IMR-90 (cell line): ENCODE data around the gene BLTP3A. TPM values are rescaled to one million over a fixed set of nuclear protein-coding genes. Genes with fewer than 3 reads are reported as not detected.
"Not testable (repeated sequence)": the region's sequence is repeated elsewhere in the genome, so short reads cannot be mapped to it uniquely, and the experiment has no call there.

Experiments used
- ATAC-seq: fragments of 200-7000 bp; cut with Tn5 transposase; 2 replicates; pipeline ENCODE4 v1.9.1; 2020; ENCODE audit warnings: low read depth, mild to moderate bottlenecking, moderate library complexity
- BruUV-seq: library from RNA; stranded (reverse); fragments of 400-500 nt; replicated peaks from 2 replicates; lab custom pipeline; 2021; lab: Mats Ljungman, UMichigan
- CTCF ChIA-PET: fragments of 300-600 bp; formaldehyde crosslinking; extraction: SDS; loops from one replicate; lab custom pipeline; 2021; ENCODE audit warnings: antibody characterized with exemption; lab: Yijun Ruan, JAX
- POLR2A ChIA-PET: fragments of 300-600 bp; sonication (Branson Sonifier 250); formaldehyde crosslinking; loops from one replicate; lab custom pipeline; 2022; ENCODE audit warnings: antibody characterized with exemption; ENCODE audit not compliant: unreplicated experiment; lab: Charles Lee
- DNase-seq: peaks from one replicate; pipeline ENCODE4 v3.0.0; 2013
- H2AFZ ChIP-seq: replicated peaks from 2 replicates; pipeline ENCODE3; 2013; ENCODE audit warnings: low read length, mild to moderate bottlenecking; ENCODE audit not compliant: poor library complexity
- H2AK5ac ChIP-seq: 2 replicates; pipeline ENCODE4 v1.6.1; 2013; ENCODE audit warnings: low read depth, low read length, inconsistent platforms
- H2AK9ac ChIP-seq: replicated peaks from 2 replicates; pipeline ENCODE3; 2013; ENCODE audit warnings: mild to moderate bottlenecking, low read depth, low read length, moderate library complexity; ENCODE audit not compliant: poor library complexity
- H2BK120ac ChIP-seq: 2 replicates; pipeline ENCODE4 v1.6.1; 2013; ENCODE audit warnings: low read depth, low read length, inconsistent platforms
- H2BK15ac ChIP-seq: 3 replicates; pipeline ENCODE4 v1.6.1; 2013; ENCODE audit warnings: low read depth, low read length, inconsistent platforms
- H2BK20ac ChIP-seq: 2 replicates; pipeline ENCODE4 v1.6.1; 2013; ENCODE audit warnings: low read depth, mild to moderate bottlenecking, inconsistent platforms, low read length, moderate library complexity
- H2BK5ac ChIP-seq: 2 replicates; pipeline ENCODE4 v1.6.1; 2013; ENCODE audit warnings: mild to moderate bottlenecking, low read depth, low read length, inconsistent platforms; ENCODE audit not compliant: poor library complexity, severe bottlenecking
- H3K14ac ChIP-seq: replicated peaks from 2 replicates; pipeline ENCODE4 v1.6.1; 2013; ENCODE audit warnings: low read depth, low read length, inconsistent platforms
- H3K18ac ChIP-seq: 2 replicates; pipeline ENCODE4 v1.6.1; 2013; ENCODE audit warnings: low read depth, low read length, control low read depth
- H3K23ac ChIP-seq: 2 replicates; pipeline ENCODE4 v1.6.1; 2013; ENCODE audit warnings: low read depth, low read length, inconsistent platforms
- H3K27ac ChIP-seq: 2 replicates; pipeline ENCODE4 v1.5.1; 2013; ENCODE audit warnings: mild to moderate bottlenecking, control low read depth, low read length; ENCODE audit not compliant: insufficient read depth
- H3K27me3 ChIP-seq: 2 replicates; pipeline ENCODE4 v1.6.1; 2013; ENCODE audit warnings: low read length; ENCODE audit not compliant: control insufficient read depth, insufficient read depth
- H3K36me3 ChIP-seq: 2 replicates; pipeline ENCODE4 v1.6.1; 2013; ENCODE audit warnings: low read length, mixed read lengths; ENCODE audit not compliant: control insufficient read depth, insufficient read depth
- H3K4ac ChIP-seq: 2 replicates; pipeline ENCODE4 v1.6.1; 2013; ENCODE audit warnings: low read depth, low read length, inconsistent platforms
- H3K4me1 ChIP-seq: 2 replicates; pipeline ENCODE4 v1.6.1; 2013; ENCODE audit warnings: low read length, mixed read lengths; ENCODE audit not compliant: control insufficient read depth, insufficient read depth
- H3K4me2 ChIP-seq: 2 replicates; pipeline ENCODE4 v1.6.1; 2013; ENCODE audit warnings: low read depth, mild to moderate bottlenecking, control low read depth, low read length, moderate library complexity
- H3K4me3 ChIP-seq: 2 replicates; pipeline ENCODE4 v1.5.1; 2013; ENCODE audit warnings: low read depth, mild to moderate bottlenecking, control low read depth, low read length, moderate library complexity; ENCODE audit not compliant: insufficient read depth
- H3K56ac ChIP-seq: 2 replicates; pipeline ENCODE4 v1.6.1; 2013; ENCODE audit warnings: low read length, inconsistent platforms; ENCODE audit not compliant: insufficient read depth; ENCODE audit errors: extremely low read depth
- H3K79me1 ChIP-seq, 2 experiments: 2 replicates each; pipeline ENCODE4 v1.6.1; 2013; ENCODE audit warnings: low read length in 2 of 2, inconsistent platforms in 1 of 2, low read depth in 1 of 2
- H3K9ac ChIP-seq: 2 replicates; pipeline ENCODE4 v1.6.1; 2013; ENCODE audit warnings: low read depth, low read length, control low read depth
- H3K9me1 ChIP-seq: 2 replicates; pipeline ENCODE4 v1.6.1; 2013; ENCODE audit warnings: low read length, inconsistent platforms; ENCODE audit not compliant: insufficient read depth
- H3K9me3 ChIP-seq: 2 replicates; pipeline ENCODE4 v1.6.1; 2013; ENCODE audit warnings: low read length; ENCODE audit not compliant: control insufficient read depth, insufficient read depth
- H4K20me1 ChIP-seq: 2 replicates; pipeline ENCODE4 v1.6.1; 2013; ENCODE audit warnings: low read length, inconsistent platforms; ENCODE audit not compliant: insufficient read depth
- H4K5ac ChIP-seq: 2 replicates; pipeline ENCODE4 v1.6.1; 2013; ENCODE audit warnings: mild to moderate bottlenecking, low read depth, low read length, control low read depth
- H4K8ac ChIP-seq, 2 experiments: 2 replicates each; pipeline ENCODE4 v1.6.1; 2013; ENCODE audit warnings: low read depth in 2 of 2, low read length in 2 of 2, control low read depth in 1 of 2, inconsistent platforms in 1 of 2
- H4K91ac ChIP-seq: 2 replicates; pipeline ENCODE4 v1.6.1; 2013; ENCODE audit warnings: low read depth, low read length, inconsistent platforms; ENCODE audit not compliant: insufficient read depth
- WGBS, 2 experiments: methylation state at CpG; one replicate each; pipeline versions ENCODE4 v1.1.5 to v1.1.7; 2013; ENCODE audit warnings: missing lambda C conversion rate in 2 of 2; ENCODE audit not compliant: insufficient read length in 1 of 2; ENCODE audit errors: extremely low coverage in 2 of 2; 5-methylcytosine and 5-hydroxymethylcytosine counted together
- dilution Hi-C: fragments of 300-500 bp; cut with HindIII; formaldehyde crosslinking; loops from one replicate; pipeline ENCODE4 v1.14.3; 2018; ENCODE audit warnings: low sequenced_read_pairs; ENCODE audit not compliant: unreplicated experiment
- in situ Hi-C: fragments of 300-500 bp; cut with MboI; formaldehyde crosslinking; loops from 3 replicates; pipeline ENCODE4 v1.14.3; 2019; ENCODE audit warnings: low sequenced_read_pairs, inconsistent platforms, mixed read lengths
- intact Hi-C: fragments of 100-400 bp; cut with micrococcal nuclease; formaldehyde crosslinking; loops from 2 replicates; pipeline ENCODE4 v1.10.0; 2022
- polyA plus RNA-seq, 3 experiments: library from polyadenylated mRNA; depleted of rRNA; stranded (reverse); fragments of >200 nt; gene quantifications; 2 replicates each; pipeline ENCODE4 v1.2.3, GENCODE V29; 2012; ENCODE audit warnings: low replicate concordance in 1 of 3
- total RNA-seq: library from RNA; depleted of rRNA; stranded (reverse); fragments of >200 nt; gene quantifications from 2 replicates; pipeline ENCODE4 v1.2.3, GENCODE V29; 2012

The BLTP3A gene
- total and polyA plus RNA-seq, 2 of the 4 experiments (the other 2 are of a cell fraction) = 3.0 to 4.7 TPM

- H4K5ac ChIP-seq, H3K23ac ChIP-seq, H4K8ac ChIP-seq, H3K18ac ChIP-seq, H4K20me1 ChIP-seq, H3K4me2 ChIP-seq, H2AK5ac ChIP-seq, BruUV-seq, dilution Hi-C loops, H3K9me1 ChIP-seq, H3K36me3 ChIP-seq, H4K91ac ChIP-seq, H2BK5ac ChIP-seq, H2BK20ac ChIP-seq, H2BK120ac ChIP-seq, H3K9me3 ChIP-seq, H2BK15ac ChIP-seq, H3K27me3 ChIP-seq, H3K27ac ChIP-seq, H3K4me1 ChIP-seq, intact Hi-C loops, POLR2A ChIA-PET, H3K14ac ChIP-seq, DNase-seq, H3K4me3 ChIP-seq, H3K79me1 ChIP-seq, H3K9ac ChIP-seq, H2AK9ac ChIP-seq, ATAC-seq, H3K4ac ChIP-seq, H3K56ac ChIP-seq, H2AFZ ChIP-seq, in situ Hi-C loops: not testable (repeated sequence)
- CTCF ChIA-PET = interaction anchor here (0.9 kb wide), 1 partner anchor 10 kb away, joined by 3 read pairs; no protein-coding TSS in a partner anchor
- 100% methylated on average over 5 of the region's 10 CpGs; no CpG with 5 or more reads in 1 of the 2 experiments for WGBS, 2 experiments
Measured at GRCh38 chr6:34744294-34744647, 47.6 kb upstream of the BLTP3A start.
